HG03520 (cell line): Measurements from ENCODE around the gene AOPEP.
"Not testable (repeated sequence)": the region's sequence is repeated elsewhere in the genome, so short reads cannot be mapped to it uniquely, and the experiment has no call there.

Experiments used
- ATAC-seq: cut with Tn5 transposase; IDR thresholded peaks from one replicate; pipeline ENCODE4 v1.9.1; 2021; ENCODE audit warnings: mild to moderate bottlenecking, moderate library complexity; ENCODE audit not compliant: unreplicated experiment

Gene AOPEP

GRCh38 chr9:94865582-94866452 lies 139.3 kb downstream of the AOPEP start:
- ATAC-seq = no peak

DNA sequence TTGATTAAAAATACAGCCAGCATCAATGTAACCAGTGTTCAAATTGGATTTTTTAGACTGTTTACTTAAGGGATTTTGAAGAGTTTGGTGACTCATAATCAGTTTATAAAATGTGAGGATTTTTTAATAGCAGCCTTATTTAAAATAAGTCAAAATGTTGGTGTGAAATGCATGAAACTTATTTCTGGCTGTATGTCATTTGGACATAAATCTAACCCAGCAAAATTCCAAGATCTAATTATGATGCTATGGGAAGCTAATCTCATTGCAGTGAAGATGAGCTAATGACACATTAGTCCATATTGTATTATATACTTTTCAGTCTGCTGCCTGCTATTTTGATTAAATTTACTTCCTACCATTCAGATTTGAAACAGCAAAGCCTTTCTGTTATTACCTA lies 140.3 kb downstream of the AOPEP start:
- ATAC-seq = no peak

- no peak for ATAC-seq
Observed at GRCh38 chr9:94867281-94867841, 140.9 kb downstream of the AOPEP start.

GRCh38 chr9:94867842-94868312 lies 141.4 kb downstream of the AOPEP start:
- ATAC-seq = no peak

- ATAC-seq = no peak
Observed at GRCh38 chr9:94868464-94868863, 142.0 kb downstream of the AOPEP start.

DNA sequence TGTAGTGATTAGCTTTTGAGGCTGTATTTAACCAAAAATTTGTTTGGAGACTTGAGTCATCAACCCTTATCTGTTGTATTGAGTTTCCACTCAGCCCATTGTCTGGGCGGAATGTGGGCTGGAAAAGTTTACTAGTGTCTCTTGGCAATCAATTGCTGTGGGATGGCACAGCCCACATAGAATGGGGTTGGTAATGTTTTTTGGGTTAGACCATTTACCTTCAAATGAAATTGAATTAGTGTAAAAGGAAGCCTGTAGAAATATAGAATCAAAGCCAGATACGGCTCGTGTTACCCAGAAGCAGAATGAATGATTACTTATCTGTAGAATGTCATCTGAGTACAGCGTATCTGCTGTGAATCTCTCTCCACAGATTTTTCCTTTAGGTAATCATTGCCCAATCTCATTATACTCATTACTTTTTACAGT lies 142.9 kb downstream of the AOPEP start:
- no peak for ATAC-seq

DNA sequence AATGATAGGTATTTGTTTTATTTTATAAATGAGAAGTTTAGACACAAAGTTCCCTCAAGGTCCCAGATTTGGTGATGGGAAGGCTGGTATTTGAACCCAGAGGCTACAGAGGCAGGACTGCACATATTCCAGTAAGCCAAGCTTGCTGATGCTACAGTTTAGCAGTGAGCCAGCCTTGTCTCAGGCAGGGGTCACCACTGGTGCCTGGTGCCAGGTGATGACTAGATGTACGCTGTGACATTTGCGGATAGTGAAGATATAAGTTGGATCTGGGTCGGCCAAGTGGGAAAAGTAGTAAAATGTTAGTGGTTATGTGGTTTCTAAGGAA lies 143.9 kb downstream of the AOPEP start:
- ATAC-seq = no peak

- no peak for ATAC-seq
Observed at GRCh38 chr9:94870793-94871558, 144.5 kb downstream of the AOPEP start.

- no peak for ATAC-seq
Observed at GRCh38 chr9:94872083-94872833, 145.8 kb downstream of the AOPEP start.

GRCh38 chr9:94872891-94873511 lies 146.5 kb downstream of the AOPEP start:
- ATAC-seq = no peak

GRCh38 chr9:94874316-94874715 lies 147.8 kb downstream of the AOPEP start:
- no peak for ATAC-seq

DNA sequence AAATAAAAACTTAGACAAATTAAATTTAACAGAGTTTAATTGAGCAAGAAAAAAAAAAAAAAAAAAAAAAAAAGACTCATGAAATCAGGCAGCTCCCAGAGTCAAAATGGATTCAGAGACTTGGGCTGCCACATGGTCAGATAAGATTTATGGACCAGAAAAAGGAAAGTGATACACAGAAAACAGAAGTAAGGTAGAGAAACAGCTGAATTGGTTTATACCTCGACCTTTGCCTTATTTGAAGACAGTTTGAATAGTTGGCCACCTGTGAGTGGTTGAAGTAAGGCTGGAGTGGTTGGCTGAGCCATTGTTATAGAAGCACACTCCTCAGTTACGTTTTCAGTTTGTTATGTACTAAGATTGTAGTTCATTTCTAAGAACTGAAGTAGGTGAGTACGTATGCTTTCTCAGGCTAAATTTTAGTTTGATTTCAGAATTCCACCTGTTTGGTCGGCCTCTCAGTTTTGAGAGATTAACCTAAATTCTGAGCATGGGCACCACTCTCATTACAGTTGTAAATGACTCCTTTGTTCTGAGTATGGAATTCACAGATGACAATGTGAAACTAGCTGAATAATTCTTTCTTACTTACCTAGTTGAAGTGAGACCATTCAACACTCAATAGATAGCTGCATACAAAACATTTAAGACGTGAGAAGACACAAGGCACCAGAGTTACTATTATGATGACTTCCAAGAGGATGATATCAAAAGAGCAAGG lies 149.0 kb downstream of the AOPEP start:
- ATAC-seq = peak; percentile 50

GRCh38 chr9:94878804-94879203 lies 152.3 kb downstream of the AOPEP start:
- not testable (repeated sequence) for ATAC-seq

DNA sequence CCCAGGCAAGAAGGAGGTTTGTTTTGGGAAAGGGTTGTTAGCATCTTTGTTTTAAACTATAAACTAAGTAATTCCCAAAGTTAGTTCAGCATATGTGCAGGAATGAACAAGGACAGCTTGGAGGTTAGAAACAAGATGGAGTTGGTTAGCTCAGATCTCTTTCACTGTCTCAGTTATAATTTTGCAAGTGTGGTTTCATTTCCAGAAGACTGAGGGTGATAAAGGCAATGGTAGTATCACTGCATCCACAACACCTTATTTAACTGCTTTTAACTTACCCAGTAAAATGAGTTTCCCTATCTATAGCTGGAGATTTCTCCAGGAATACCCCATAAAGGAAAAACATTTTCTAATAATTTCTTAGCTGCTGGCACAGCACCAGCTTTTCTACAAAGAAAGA lies 152.7 kb downstream of the AOPEP start:
- ATAC-seq = no peak

- ATAC-seq = no peak
Observed at GRCh38 chr9:94881023-94881422, 154.5 kb downstream of the AOPEP start.

DNA sequence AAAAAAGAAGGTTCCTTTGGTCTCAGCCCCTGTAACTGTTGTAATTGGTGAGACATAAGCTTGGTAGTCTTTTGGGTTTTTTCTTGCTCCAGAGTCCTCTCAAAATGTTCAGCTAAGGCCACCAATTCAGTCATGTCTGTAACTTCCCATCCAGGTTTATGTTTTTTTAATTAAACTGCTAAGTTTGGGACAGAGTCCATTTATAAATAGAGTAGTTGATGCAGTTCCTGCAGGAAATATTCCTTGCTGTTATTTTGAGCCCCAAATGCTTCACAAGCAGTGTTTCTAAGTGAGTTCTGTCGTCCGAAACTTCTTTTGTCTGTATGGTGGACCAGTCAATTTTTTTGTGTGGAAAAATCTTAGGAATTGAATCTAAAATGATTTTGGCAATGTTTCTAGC lies 155.0 kb downstream of the AOPEP start:
- ATAC-seq = no peak

DNA sequence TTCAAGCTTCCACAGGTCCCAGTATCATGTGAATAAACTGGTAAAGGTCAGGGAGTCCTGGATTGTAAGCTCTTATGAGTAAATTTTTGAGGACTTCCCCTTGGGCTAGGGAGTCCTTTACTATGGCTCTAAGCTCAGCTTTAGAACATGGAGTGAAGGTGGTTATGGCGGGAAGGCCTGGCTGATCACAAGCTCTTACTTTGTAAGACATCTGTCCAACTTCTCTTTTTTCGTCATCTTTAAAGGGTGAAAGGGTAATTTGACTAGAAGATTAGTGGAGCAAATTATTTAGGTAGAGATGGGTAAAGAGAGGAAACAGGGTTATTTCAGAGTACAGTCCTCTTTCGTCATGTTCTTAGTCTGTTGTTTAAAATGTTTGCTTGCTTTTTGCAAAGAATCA lies 155.4 kb downstream of the AOPEP start:
- no peak for ATAC-seq

- ATAC-seq = no peak
Observed at GRCh38 chr9:94882966-94883641, 156.6 kb downstream of the AOPEP start.

- ATAC-seq = no peak
Observed at GRCh38 chr9:94885854-94886447, 159.5 kb downstream of the AOPEP start.
